Measurements from ENCODE around the gene PAMR1.

The PAMR1 gene

GRCh38 chr11:35433588-35433987 is 91.8 kb downstream of the PAMR1 start:
- no peak for DNase-seq

DNA sequence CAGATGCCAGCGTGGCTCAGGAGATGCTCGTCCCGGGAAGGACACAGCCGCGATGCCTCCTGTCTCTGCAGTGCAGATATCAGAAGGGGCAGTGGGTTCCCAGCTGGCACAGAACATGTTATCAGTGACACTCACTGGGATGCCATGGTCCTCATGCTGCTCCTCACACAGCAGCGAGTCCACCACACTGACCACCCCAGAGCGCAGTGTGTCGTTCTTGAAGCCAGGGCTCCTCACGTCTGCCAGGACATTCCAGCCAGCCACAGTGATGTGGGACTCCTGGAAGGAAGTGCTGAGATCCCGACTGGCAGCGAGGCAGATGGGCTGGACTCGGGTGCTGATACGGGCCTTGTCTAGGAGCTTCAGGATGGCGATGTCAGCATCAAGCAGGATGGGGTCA is 93.0 kb downstream of the PAMR1 start:
- DNase-seq = no peak

DNA sequence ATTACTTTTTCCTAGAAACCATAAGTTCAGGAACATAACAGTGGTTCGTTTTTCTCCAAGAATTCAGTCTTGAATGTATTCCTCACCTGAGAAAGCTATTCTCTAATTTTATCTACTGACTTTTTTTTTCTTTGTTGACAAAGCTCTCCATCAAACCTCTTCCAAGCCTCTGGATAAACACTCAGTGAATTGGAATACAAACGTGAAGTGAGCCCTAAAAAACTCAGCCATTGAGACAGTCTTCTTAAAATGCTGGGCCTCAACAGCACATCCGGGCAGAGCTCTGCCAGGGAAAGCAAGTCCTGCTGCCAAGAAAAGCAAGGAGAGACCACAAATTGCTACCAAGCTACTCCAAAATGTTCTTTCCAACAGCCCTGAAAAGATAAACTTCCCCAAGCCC is 98.3 kb downstream of the PAMR1 start:
- DNase-seq = no peak

GRCh38 chr11:35426351-35426750 is 99.1 kb downstream of the PAMR1 start:
- no peak for DNase-seq

DNA sequence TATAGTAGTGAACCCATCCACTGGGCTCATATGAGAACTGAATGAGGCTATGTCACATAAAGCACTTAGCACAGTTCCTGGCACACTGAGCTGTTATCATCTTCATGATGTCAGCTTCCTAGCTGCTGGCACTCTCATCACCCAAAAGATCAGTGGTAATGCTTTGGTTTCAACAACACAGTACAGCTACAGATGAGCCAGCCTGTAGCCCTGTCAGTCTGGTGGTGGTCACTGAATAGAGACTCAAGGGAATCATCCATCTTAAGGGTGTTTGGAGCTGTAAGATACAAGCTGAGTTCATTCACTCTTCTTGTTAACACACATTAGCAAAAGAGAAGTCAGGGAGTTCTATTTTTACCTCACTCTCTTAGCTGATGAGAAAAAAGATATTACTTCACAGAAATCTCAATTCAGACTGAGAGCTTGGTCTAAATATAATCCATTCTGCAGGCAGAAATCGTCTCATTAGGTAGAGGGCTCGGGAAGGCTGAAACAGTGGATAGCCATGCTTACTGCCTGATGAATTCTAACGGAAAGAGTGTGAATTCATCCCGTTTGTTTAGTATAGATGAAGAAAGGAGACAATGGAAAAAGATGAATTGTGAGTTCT is 99.7 kb downstream of the PAMR1 start:
- no peak for DNase-seq

GRCh38 chr11:35424157-35424940 is 101.1 kb downstream of the PAMR1 start:
- no peak for DNase-seq

GRCh38 chr11:35420371-35420770 is 105.0 kb downstream of the PAMR1 start:
- no peak for DNase-seq

- no peak for DNase-seq
Measured at GRCh38 chr11:35419830-35420333, 105.5 kb downstream of the PAMR1 start.

- DNase-seq = no peak
Measured at GRCh38 chr11:35419184-35419829, 106.1 kb downstream of the PAMR1 start, which contains the start of gene SLC1A2. TSS of gene SLC1A2 (minus strand) at chr11:35419558. CDS start at chr11:35418966, 592 bp downstream.

DNA sequence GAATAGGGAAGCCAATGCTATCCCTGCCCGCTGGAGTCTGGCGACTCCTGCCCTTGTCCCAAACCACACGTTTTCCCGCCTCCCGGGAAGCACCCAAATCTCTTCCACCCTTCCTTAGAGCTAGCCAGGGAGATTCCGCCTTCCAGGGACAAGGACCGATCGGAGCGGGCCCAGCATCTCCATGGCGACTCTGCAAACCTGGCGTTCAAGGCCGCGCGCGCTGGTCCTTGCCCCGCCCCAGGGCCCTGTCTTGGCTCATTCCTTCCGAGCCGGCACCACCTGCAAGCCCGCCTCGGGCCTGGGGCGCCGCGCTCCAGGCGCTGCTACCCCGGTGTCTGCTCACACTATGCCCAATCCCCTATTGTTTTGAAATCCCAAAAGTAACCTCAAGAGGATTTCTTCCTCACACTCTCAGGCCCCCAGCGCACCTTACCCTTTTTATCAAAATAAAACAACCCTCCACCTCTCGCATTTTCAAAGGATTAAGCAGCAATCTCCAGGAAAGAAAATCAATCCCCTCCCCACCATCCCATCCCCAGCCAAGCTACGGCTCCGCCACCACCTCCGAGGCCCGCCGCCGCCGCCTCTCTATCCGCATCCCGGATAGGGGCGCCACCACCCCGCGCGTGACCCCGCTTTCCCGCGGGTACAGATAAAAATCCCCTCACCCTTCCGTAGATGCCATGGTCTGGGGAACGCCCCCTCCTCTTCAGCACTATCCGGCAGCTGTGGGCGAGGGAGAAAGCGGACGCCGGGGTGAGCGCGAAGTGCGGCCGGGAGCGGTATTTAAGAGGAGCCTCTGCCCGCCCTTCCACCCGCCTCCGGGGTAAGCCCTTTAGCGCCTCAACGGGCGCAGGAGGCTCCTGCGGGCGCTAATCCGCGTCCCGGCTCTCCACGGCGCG is 106.9 kb downstream of the PAMR1 start:
- peak; percentile 25 for DNase-seq

GRCh38 chr11:35415487-35415886 is 109.9 kb downstream of the PAMR1 start:
- no peak for DNase-seq

DNA sequence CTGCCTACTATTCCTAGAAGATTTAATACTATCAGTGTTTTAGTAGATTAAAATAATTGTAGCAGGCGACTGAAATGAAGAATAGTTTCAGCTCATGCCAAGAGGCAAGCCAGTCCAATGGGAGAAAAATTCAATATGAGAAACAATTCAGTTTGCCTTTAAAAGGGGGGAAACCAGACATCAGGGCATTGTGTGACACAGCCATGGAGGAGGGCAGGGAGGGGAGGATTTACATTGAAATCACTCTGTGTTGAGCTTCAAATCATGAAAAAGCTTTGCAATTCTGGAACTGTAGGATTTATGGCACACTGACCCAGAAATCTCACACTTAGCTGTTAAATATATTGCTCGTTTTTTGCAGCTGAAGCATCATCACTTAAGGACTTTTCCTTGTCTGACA is 110.6 kb downstream of the PAMR1 start:
- no peak for DNase-seq

GRCh38 chr11:35414311-35414710 is 111.1 kb downstream of the PAMR1 start:
- no peak for DNase-seq

DNA sequence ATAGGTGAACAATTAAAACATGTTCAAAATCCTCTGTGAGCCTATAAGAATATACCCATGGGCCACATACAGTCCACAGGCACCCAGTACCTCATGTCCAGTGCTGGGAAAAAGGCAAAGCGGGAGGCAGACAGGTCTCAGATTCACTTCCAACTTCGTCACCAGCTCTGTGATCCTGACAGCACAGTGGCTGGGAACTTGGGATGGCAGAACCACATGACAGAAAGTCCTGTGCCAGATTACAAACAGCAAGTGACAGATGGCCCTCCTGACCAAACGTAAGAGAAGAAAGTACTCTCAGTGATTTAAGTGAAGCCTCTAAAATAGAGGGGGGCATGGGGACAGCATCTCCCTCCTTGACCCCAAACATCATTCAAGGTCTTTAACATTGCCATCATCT is 111.8 kb downstream of the PAMR1 start:
- no peak for DNase-seq

DNA sequence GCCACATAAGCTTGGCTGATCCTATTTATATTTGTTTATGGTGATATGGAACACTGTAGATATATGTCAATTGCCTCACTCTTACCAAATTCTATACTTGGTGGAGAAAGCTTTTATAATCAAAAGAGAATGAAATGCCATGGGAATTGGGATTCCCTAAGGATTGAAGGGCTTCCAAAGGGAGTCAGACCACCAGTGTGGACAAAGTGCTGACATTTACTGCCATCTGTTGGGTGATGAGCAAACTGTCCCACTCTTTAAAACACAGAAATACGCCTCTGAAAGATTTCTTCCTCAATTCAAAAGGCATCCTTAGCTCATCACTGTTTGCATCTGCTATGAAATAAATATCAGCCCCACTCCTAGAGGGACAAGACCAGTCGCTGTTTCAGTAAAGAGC is 113.1 kb downstream of the PAMR1 start:
- peak; percentile 12 for DNase-seq

- DNase-seq = no peak
Measured at GRCh38 chr11:35407041-35407440, 118.4 kb downstream of the PAMR1 start.

DNA sequence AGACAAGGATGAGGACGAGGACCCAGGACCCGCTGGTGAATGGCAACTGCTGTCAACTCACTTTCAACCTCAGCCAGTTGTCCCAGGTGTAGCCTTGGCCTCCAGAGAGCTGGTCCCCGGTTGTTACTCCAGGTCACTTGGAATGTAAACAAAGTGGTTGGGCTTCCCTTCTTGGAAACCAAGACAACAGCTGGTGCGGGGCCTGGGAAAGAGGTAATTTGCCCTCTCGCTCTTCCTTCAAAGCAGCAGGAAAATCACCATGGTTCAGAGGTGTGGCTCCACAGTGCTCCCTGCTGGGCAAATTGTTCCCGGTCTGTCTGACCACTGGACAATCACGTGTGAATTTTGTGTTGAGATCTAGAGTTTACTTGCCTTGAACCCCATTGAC is 121.0 kb downstream of the PAMR1 start:
- DNase-seq = peak; percentile 15

GRCh38 chr11:35403765-35404387 is 121.5 kb downstream of the PAMR1 start:
- no peak for DNase-seq

GRCh38 chr11:35402751-35403660 is 122.4 kb downstream of the PAMR1 start:
- no peak for DNase-seq

DNA sequence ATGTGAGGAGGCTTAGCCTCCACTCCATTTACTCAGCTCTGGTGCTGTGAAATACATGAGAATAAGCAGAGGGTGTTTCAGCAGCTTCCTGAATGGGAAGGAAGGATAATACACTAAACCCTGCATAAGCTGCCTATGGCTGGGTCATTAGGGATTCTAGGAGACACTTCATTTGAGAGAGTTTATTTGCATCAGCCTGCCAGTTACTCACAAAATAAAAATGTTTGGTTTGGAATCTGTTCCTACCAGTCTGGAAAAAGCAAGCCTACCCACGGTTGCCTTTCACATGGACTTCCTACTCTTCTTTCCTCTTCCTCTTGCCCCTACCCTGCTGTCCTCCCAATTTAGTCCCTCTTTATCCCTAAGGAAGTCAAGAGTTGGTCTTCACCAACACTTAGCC is 126.5 kb downstream of the PAMR1 start:
- no peak for DNase-seq

GRCh38 chr11:35394941-35395340 is 130.5 kb downstream of the PAMR1 start:
- no peak for DNase-seq

All from hematopoietic multipotent progenitor cell treated with erythropoietin and hydrocortisone succinate and interleukin-3 and kit ligand, for 6 days (in vitro differentiated cells).